Adipocyte (in vitro differentiated cells): ENCODE data around the gene RNF213.
"Not testable (repeated sequence)": the region's sequence is repeated elsewhere in the genome, so short reads cannot be mapped to it uniquely, and the experiment has no call there.

Experiments
- DNase-seq: peaks from one replicate; pipeline ENCODE4 v3.0.0-alpha.2; 2015; ENCODE audit warnings: low read depth
- H3K27me3 ChIP-seq: replicated peaks from 2 replicates; pipeline ENCODE4 v1.7.0; 2013; ENCODE audit warnings: mild to moderate bottlenecking, low read length, moderate library complexity; ENCODE audit not compliant: control insufficient read depth, insufficient read depth
- H3K36me3 ChIP-seq: 2 replicates; pipeline ENCODE4 v1.7.0; 2013; ENCODE audit warnings: low read length, mild to moderate bottlenecking, moderate library complexity; ENCODE audit not compliant: control insufficient read depth, insufficient read depth, severe bottlenecking
- H3K4me1 ChIP-seq: 2 replicates; pipeline ENCODE4 v1.7.0; 2013; ENCODE audit warnings: mild to moderate bottlenecking, low read length, moderate library complexity; ENCODE audit not compliant: control insufficient read depth, insufficient read depth
- H3K4me3 ChIP-seq: 2 replicates; pipeline ENCODE4 v1.7.0; 2013; ENCODE audit warnings: mild to moderate bottlenecking, low read length, moderate library complexity
- H3K9ac ChIP-seq: 2 replicates; pipeline ENCODE4 v1.7.0; 2013; ENCODE audit warnings: mild to moderate bottlenecking, low read length, moderate library complexity
- H3K9me3 ChIP-seq: 2 replicates; pipeline ENCODE4 v1.7.0; 2013; ENCODE audit warnings: mild to moderate bottlenecking, low read length, moderate library complexity; ENCODE audit not compliant: control insufficient read depth

RNF213 gene

GRCh38 chr17:80297996-80298560 lies 37.4 kb downstream of the RNF213 start:
- Histone ChIP-seq H3K4me3 (no peak overlapping the region), H3K27me3 (no peaks in the 10 kb centered on the region), H3K9me3 (no peaks in the 10 kb centered on the region), H3K9ac (no peak overlapping the region), H3K36me3 (peaks cover 89% of the 10 kb centered on the region), H3K4me1 (no peaks in the 10 kb centered on the region)
- DNase-seq = no peak

- H3K9me3 ChIP-seq, H3K9ac ChIP-seq, H3K27me3 ChIP-seq, DNase-seq, H3K4me3 ChIP-seq, H3K4me1 ChIP-seq: not testable (repeated sequence)
- peaks cover 89% of the 10 kb centered on the region for H3K36me3 ChIP-seq
These were observed 38.9 kb downstream of the RNF213 start for GRCh38 chr17:80299350-80300100.

DNA sequence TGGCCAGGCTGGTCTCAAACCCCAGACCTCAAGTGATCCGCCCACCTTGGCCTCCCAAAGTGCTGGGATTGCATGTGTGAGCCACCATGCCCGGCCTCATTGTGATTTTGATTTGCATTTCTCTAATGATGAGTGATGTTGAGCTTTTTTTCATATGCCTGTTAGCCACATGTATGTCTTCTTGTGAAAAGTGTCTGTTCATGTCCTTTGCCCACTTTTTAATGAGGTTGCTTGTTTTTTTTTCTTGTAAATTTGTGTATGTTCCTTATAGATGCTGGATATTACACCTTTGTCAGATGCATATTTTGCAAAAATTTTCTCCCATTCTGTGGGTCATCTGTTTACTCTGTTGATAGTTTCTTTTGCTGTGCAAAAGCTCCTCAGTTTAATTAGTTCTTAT lies 40.1 kb downstream of the RNF213 start:
- not testable (repeated sequence) for H3K27me3 ChIP-seq, H3K4me3 ChIP-seq, H3K9me3 ChIP-seq, DNase-seq, H3K4me1 ChIP-seq, H3K9ac ChIP-seq
- H3K36me3 ChIP-seq = peaks cover 83% of the 10 kb centered on the region

- Histone ChIP-seq H3K4me1 (no peaks in the 10 kb centered on the region), H3K27me3 (no peaks in the 10 kb centered on the region), H3K9me3 (peaks cover 6% of the 10 kb centered on the region), H3K9ac (no peak overlapping the region), H3K4me3 (no peak overlapping the region), H3K36me3 (peaks cover 85% of the 10 kb centered on the region)
- DNase-seq = no peak
These were observed 43.2 kb downstream of the RNF213 start for GRCh38 chr17:80303824-80304223.

DNA sequence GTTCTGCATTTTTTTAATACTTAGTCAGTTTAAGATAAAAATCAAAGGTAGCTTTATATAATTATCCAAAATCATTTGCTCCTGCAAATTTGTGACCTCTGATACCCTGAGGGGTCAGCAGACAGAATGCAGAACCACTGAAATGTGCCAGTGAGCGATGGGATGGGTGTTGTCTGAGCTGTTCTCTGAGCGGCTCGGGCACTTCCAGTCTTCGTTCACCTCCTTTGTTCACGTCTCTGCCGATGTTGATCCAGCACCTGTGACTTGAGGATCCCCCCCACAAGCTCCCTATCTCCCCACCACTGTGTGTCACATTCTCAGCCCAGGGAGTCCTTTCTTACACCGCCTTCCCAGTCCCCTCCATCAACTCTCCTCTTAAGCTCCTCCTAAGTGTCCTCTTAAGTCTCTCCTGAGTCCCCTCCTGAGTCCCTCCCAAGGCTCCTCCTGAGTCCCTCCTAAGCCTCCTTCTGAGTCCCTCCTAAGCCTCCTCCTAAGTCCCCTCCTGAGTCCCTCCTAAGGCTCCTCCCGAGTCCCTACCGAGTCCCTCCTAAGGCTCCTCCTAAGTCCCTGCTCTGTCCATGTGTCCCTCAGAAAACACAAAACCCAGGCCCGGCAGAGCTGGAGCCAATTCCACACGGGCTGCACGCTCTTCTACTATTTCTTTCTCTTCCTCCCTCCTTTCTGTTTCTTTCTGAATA lies 47.5 kb downstream of the RNF213 start:
- no peaks in the 10 kb centered on the region for H3K4me1 ChIP-seq
- H3K36me3 ChIP-seq = peaks cover 74% of the 10 kb centered on the region
- H3K9me3 ChIP-seq = peaks cover 6% of the 10 kb centered on the region
- no peak overlapping the region for H3K4me3 ChIP-seq
- H3K9ac ChIP-seq = no peak overlapping the region
- no peak for DNase-seq
- no peaks in the 10 kb centered on the region for H3K27me3 ChIP-seq

- peaks cover 2% of the 10 kb centered on the region for H3K9me3 ChIP-seq
- no peaks in the 10 kb centered on the region for H3K27me3 ChIP-seq
- no peak overlapping the region for H3K9ac ChIP-seq
- DNase-seq = no peak
- peaks cover 71% of the 10 kb centered on the region for H3K36me3 ChIP-seq
- H3K4me1 ChIP-seq = no peaks in the 10 kb centered on the region
- no peak overlapping the region for H3K4me3 ChIP-seq
These were observed 48.3 kb downstream of the RNF213 start for GRCh38 chr17:80308692-80309517.

DNA sequence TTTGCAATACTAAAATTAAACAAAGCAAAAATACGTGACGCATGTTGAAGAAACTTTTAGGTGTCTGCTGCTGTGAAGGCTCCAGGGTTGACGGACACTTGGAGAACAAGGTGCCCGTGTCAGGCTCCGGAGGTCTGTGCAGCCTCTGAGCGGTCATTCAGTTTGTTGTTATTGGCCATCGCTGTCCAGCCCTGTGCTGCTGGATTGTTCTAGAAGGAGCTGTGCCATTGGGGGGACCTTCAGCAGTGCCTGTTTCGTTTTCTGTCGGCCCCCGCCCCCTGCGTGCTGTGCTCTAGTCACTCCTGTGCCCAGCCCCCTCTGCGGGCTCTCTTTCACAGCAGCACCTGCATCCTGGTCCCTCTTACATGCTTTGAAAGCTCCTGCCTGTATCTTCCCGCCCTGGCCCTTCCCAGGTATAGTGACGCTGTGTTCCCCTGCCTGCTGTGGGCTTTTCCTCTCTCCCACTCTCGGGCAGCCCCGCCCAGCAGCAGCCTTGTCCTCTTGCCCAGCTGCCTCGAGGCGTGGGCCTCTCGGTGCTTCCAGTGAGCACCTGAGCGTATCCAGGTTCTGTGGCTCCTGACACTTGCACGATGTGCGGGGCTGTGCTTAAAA lies 50.7 kb downstream of the RNF213 start:
- Histone ChIP-seq H3K27me3 (no peaks in the 10 kb centered on the region), H3K4me3 (no peak overlapping the region), H3K9ac (no peak overlapping the region), H3K36me3 (peaks cover 57% of the 10 kb centered on the region), H3K9me3 (no peaks in the 10 kb centered on the region), H3K4me1 (peaks cover 5% of the 10 kb centered on the region)
- DNase-seq = no peak

GRCh38 chr17:80312621-80313135 lies 52.0 kb downstream of the RNF213 start:
- Histone ChIP-seq H3K9me3 (no peaks in the 10 kb centered on the region), H3K27me3 (no peaks in the 10 kb centered on the region), H3K4me1 (peaks cover 7% of the 10 kb centered on the region), H3K36me3 (peaks cover 57% of the 10 kb centered on the region), H3K9ac (no peak overlapping the region), H3K4me3 (no peak overlapping the region)
- no peak for DNase-seq

GRCh38 chr17:80313160-80313829 lies 52.6 kb downstream of the RNF213 start:
- Histone ChIP-seq H3K36me3 (peaks cover 57% of the 10 kb centered on the region), H3K4me3 (no peak overlapping the region), H3K9me3 (no peaks in the 10 kb centered on the region), H3K4me1 (peaks cover 7% of the 10 kb centered on the region), H3K9ac (no peak overlapping the region), H3K27me3 (no peaks in the 10 kb centered on the region)
- DNase-seq = no peak

- not testable (repeated sequence) for H3K4me1 ChIP-seq, H3K27me3 ChIP-seq, H3K4me3 ChIP-seq, H3K9me3 ChIP-seq, H3K9ac ChIP-seq, DNase-seq
- H3K36me3 ChIP-seq = peaks cover 55% of the 10 kb centered on the region
These were observed 53.3 kb downstream of the RNF213 start for GRCh38 chr17:80313946-80314345.
